Measurements from ENCODE around the gene CNTN5.
"Not testable (repeated sequence)": the region's sequence is repeated elsewhere in the genome, so short reads cannot be mapped to it uniquely, and the experiment has no call there.

The CNTN5 gene

GRCh38 chr11:100240025-100240539 is 1219.3 kb downstream of the CNTN5 start:
- DNase-seq = no peak

- no peak for DNase-seq
These were observed 1227.0 kb downstream of the CNTN5 start for GRCh38 chr11:100247704-100248103.

- not testable (repeated sequence) for DNase-seq
These were observed 1236.6 kb downstream of the CNTN5 start for GRCh38 chr11:100257238-100257803.

GRCh38 chr11:100269516-100269915 is 1248.8 kb downstream of the CNTN5 start:
- no peak for DNase-seq

- no peak for DNase-seq
These were observed 1252.5 kb downstream of the CNTN5 start for GRCh38 chr11:100273066-100273815.

GRCh38 chr11:100274466-100274865 is 1253.7 kb downstream of the CNTN5 start:
- DNase-seq = not testable (repeated sequence)

GRCh38 chr11:100294748-100295147 is 1274.0 kb downstream of the CNTN5 start:
- no peak for DNase-seq

GRCh38 chr11:100296051-100296679 is 1275.4 kb downstream of the CNTN5 start:
- DNase-seq = no peak

GRCh38 chr11:100297516-100297915 is 1276.8 kb downstream of the CNTN5 start:
- no peak for DNase-seq

- DNase-seq = no peak
These were observed 1282.1 kb downstream of the CNTN5 start for GRCh38 chr11:100302824-100303223.

GRCh38 chr11:100303897-100304296 is 1283.1 kb downstream of the CNTN5 start:
- no peak for DNase-seq

GRCh38 chr11:100308202-100308601 is 1287.5 kb downstream of the CNTN5 start:
- DNase-seq = no peak

GRCh38 chr11:100315946-100316345 is 1295.2 kb downstream of the CNTN5 start:
- no peak for DNase-seq

- DNase-seq = no peak
These were observed 1296.2 kb downstream of the CNTN5 start for GRCh38 chr11:100316952-100317351.

GRCh38 chr11:100319691-100320090 is 1298.9 kb downstream of the CNTN5 start:
- no peak for DNase-seq

- DNase-seq = no peak
These were observed 1308.0 kb downstream of the CNTN5 start for GRCh38 chr11:100328626-100329340.

GRCh38 chr11:100329352-100329751 is 1308.6 kb downstream of the CNTN5 start:
- no peak for DNase-seq

- no peak for DNase-seq
These were observed 1316.1 kb downstream of the CNTN5 start for GRCh38 chr11:100336873-100337272.

GRCh38 chr11:100338144-100338840 is 1317.5 kb downstream of the CNTN5 start:
- no peak for DNase-seq

GRCh38 chr11:100340466-100341319 is 1319.9 kb downstream of the CNTN5 start:
- DNase-seq = no peak

GRCh38 chr11:100353083-100353482 is 1332.3 kb downstream of the CNTN5 start:
- no peak for DNase-seq

GRCh38 chr11:100354736-100355135 is 1334.0 kb downstream of the CNTN5 start:
- no peak for DNase-seq

Data from CD4-positive, alpha-beta T cell treated with Interleukin-4 for 1 hour (primary cell).